K562 (cell line): ENCODE measurements around the gene RBM20. TPM values are rescaled to one million over a fixed set of nuclear protein-coding genes. Genes with fewer than 3 reads are reported as not detected.
A peak's percentile ranks its signal among the peaks of the same experiment; 100 is the strongest.

Experiments
- ATAC-seq: fragments of 200-7000 bp; cut with Tn5 transposase; 3 replicates; pipeline ENCODE4 v1.9.1; 2020; ENCODE audit warnings: moderate library complexity
- BruUV-seq: library from RNA; stranded (reverse); fragments of 400-500 nt; replicated peaks from 2 replicates; lab custom pipeline; 2021; lab: Mats Ljungman, UMichigan
- CTCF ChIA-PET: fragments of 300-600 bp; formaldehyde crosslinking; extraction: SDS; loops from one replicate; lab custom pipeline; 2021; ENCODE audit warnings: low intra/inter-chr PET ratio; lab: Yijun Ruan, JAX
- POLR2A ChIA-PET: fragments of 300-600, 350-650 bp; sonication (Branson Sonifier 250); formaldehyde crosslinking; extraction: SDS; loops from one replicate; lab custom pipeline; 2021; ENCODE audit warnings: antibody characterized with exemption, inconsistent platforms; lab: Yijun Ruan, JAX
- DNase-seq, 4 experiments: peaks; one replicate each; pipeline versions ENCODE4 v3.0.0 to v3.0.0-alpha.2; 2011 to 2018; ENCODE audit warnings: low spot score in 3 of 4, mixed read lengths in 3 of 4; ENCODE audit errors: extremely low read depth in 1 of 4
- FAIRE-seq: peaks from 2 replicates; lab custom pipeline; 2011; peaks lifted over from hg19 to GRCh38; lab: Jason Lieb, UNC
- H2AFZ ChIP-seq: 2 replicates; pipeline ENCODE4 v1.6.0; 2011; ENCODE audit warnings: low read depth, low read length, control low read depth, inconsistent platforms
- H3K27ac ChIP-seq: fragments of 200-600 bp; 3 replicates; pipeline ENCODE4 v1.8.0; 2011; ENCODE audit warnings: low read depth, mild to moderate bottlenecking, control low read depth, inconsistent platforms, low read length, moderate library complexity, mixed read lengths; ENCODE audit errors: extremely low read depth
- H3K27me3 ChIP-seq, 2 experiments: fragments of 300-600 bp in 1 of 2; 2 replicates in 1 of 2; 3 replicates in 1 of 2; pipeline versions ENCODE4 v1.6.0 to v1.8.0; 2011; ENCODE audit warnings: inconsistent platforms in 2 of 2, low read length in 2 of 2, mild to moderate bottlenecking in 1 of 2, mixed read lengths in 1 of 2, moderate library complexity in 1 of 2; ENCODE audit not compliant: control insufficient read depth in 2 of 2, insufficient read depth in 2 of 2
- H3K36me3 ChIP-seq: fragments of 300-600 bp; 3 replicates; pipeline ENCODE4 v1.8.0; 2011; ENCODE audit warnings: mild to moderate bottlenecking, low read length, inconsistent platforms; ENCODE audit not compliant: control insufficient read depth, insufficient read depth
- H3K4me1 ChIP-seq, 2 experiments: fragments of 200-600 bp in 1 of 2; replicated peaks in 1 of 2; 2 replicates in 1 of 2; 3 replicates in 1 of 2; pipeline versions ENCODE4 v1.5.1 to v1.8.0; 2011; ENCODE audit warnings: inconsistent platforms in 2 of 2, low read length in 2 of 2, mild to moderate bottlenecking in 1 of 2, mixed read lengths in 1 of 2, moderate library complexity in 1 of 2; ENCODE audit not compliant: control insufficient read depth in 2 of 2, insufficient read depth in 2 of 2
- H3K4me2 ChIP-seq: 2 replicates; pipeline ENCODE4 v1.6.1; 2011; ENCODE audit warnings: low read length, control low read depth, inconsistent platforms, mixed read lengths; ENCODE audit not compliant: insufficient read depth
- H3K4me3 ChIP-seq: fragments of 200-600 bp; sonication (generic), shearing (Covaris generic); 2 replicates; pipeline ENCODE4 v1.5.1; 2016; ENCODE audit warnings: control low read depth, inconsistent platforms
- H3K79me2 ChIP-seq: fragments of 200-600 bp; 3 replicates; pipeline ENCODE4 v1.8.0; 2011; ENCODE audit warnings: low read length, inconsistent platforms; ENCODE audit not compliant: control insufficient read depth, insufficient read depth
- H3K9ac ChIP-seq, 2 experiments: 2 replicates each; pipeline versions ENCODE4 v1.6.0 to v1.6.1; 2011; ENCODE audit warnings: low read depth in 2 of 2, low read length in 2 of 2, control low read depth in 1 of 2, inconsistent platforms in 1 of 2, mild to moderate bottlenecking in 1 of 2, mixed read lengths in 1 of 2; ENCODE audit not compliant: insufficient read depth in 1 of 2
- H3K9me1 ChIP-seq: one replicate; pipeline ENCODE4 v1.6.0; 2011; ENCODE audit warnings: inconsistent platforms, mild to moderate bottlenecking, low read length, moderate library complexity; ENCODE audit not compliant: control insufficient read depth, insufficient read depth
- H3K9me3 ChIP-seq: replicated peaks from 2 replicates; pipeline ENCODE4 v1.5.1; 2011; ENCODE audit warnings: low read depth, low read length, inconsistent platforms; ENCODE audit not compliant: control insufficient read depth, insufficient read depth
- H4K20me1 ChIP-seq: replicated peaks from 2 replicates; pipeline ENCODE4 v1.6.1; 2011; ENCODE audit warnings: low read length, inconsistent platforms, mixed read lengths; ENCODE audit not compliant: control insufficient read depth, insufficient read depth
- ADNP ChIP-seq: fragments of 200-800 bp; sonication (Bioruptor generic); IDR thresholded peaks from 2 replicates; pipeline ENCODE4 v1.6.1; 2016; ENCODE audit warnings: missing genetic modification characterization, missing compliant biosample characterization
- CXXC5 ChIP-seq: fragments of 250-450 bp; sonication (Bioruptor Pico); IDR thresholded peaks from 2 replicates; pipeline ENCODE4 v1.8.0; 2022; ENCODE audit warnings: inconsistent platforms, mild to moderate bottlenecking, moderate library complexity
- EP300 ChIP-seq: IDR thresholded peaks from 2 replicates; pipeline ENCODE4 v1.6.1; 2012; ENCODE audit warnings: low read length, improper control_type of control experiment
- HNRNPL ChIP-seq: fragments of 200-400 bp; formaldehyde crosslinking; IDR thresholded peaks from 2 replicates; pipeline ENCODE4 v1.6.1; 2017; ENCODE audit warnings: low read depth, mild to moderate bottlenecking, low read length
- JUND ChIP-seq, 2 experiments: IDR thresholded peaks; 2 replicates in 1 of 2; 3 replicates in 1 of 2; pipeline ENCODE4 v1.6.1; 2011; ENCODE audit warnings: borderline replicate concordance in 2 of 2, low read depth in 2 of 2, low read length in 2 of 2, improper control_type of control experiment in 1 of 2, missing biosample characterization in 1 of 2, missing genetic modification characterization in 1 of 2, missing genetic modification reagents in 1 of 2
- MTA3 ChIP-seq: fragments of 450-650 bp; formaldehyde crosslinking; IDR thresholded peaks from 2 replicates; pipeline ENCODE4 v1.6.1; 2017; ENCODE audit warnings: mild to moderate bottlenecking, borderline replicate concordance
- POLR2H ChIP-seq: IDR thresholded peaks from 2 replicates; pipeline ENCODE4 v1.6.1; 2016; ENCODE audit warnings: missing genetic modification characterization, low read depth, mild to moderate bottlenecking, control low read depth, missing compliant biosample characterization, moderate library complexity
- RAD51 ChIP-seq: fragments of 450-650 bp; IDR thresholded peaks from 2 replicates; pipeline ENCODE4 v1.7.1; 2016; ENCODE audit warnings: low read depth, mild to moderate bottlenecking, borderline replicate concordance
- RBBP5 ChIP-seq: fragments of 200-600 bp; sonication (generic); IDR thresholded peaks from 2 replicates; pipeline ENCODE4 v1.6.1; 2012; ENCODE audit warnings: borderline replicate concordance, mild to moderate bottlenecking, low read length, control low read depth, inconsistent platforms; ENCODE audit not compliant: insufficient read depth, poor library complexity, severe bottlenecking
- U2AF2 ChIP-seq: fragments of 200-400 bp; formaldehyde crosslinking; optimal IDR thresholded peaks from 2 replicates; pipeline ENCODE3; 2017; ENCODE audit warnings: low read depth, mild to moderate bottlenecking, low read length
- ZFP1 ChIP-seq: fragments of 450-650 bp; formaldehyde crosslinking; IDR thresholded peaks from 2 replicates; pipeline ENCODE4 v1.4.0; 2020; ENCODE audit warnings: mild to moderate bottlenecking, mixed read lengths
- ZFP36 ChIP-seq: fragments of 150-350 bp; IDR thresholded peaks from 2 replicates; pipeline ENCODE4 v1.6.1; 2018; ENCODE audit warnings: low read length, low read depth; ENCODE audit not compliant: partially characterized antibody
- ZFX ChIP-seq: sonication (generic); formaldehyde crosslinking; IDR thresholded peaks from 2 replicates; pipeline ENCODE4 v1.8.0; 2022; ENCODE audit warnings: mild to moderate bottlenecking, missing genetic modification reagents, moderate library complexity
- WGBS: fragments of 100-300 bp; shearing (Covaris generic); methylation state at CpG from one replicate; pipeline ENCODE4 v1.1.6; 2016; ENCODE audit warnings: low coverage, mixed read lengths; ENCODE audit not compliant: insufficient coverage; ENCODE audit errors: missing lambda C conversion rate; 5-methylcytosine and 5-hydroxymethylcytosine counted together
- in situ Hi-C: fragments of 300-500 bp; cut with MboI; formaldehyde crosslinking; loops from 4 replicates; pipeline ENCODE4 v1.15.0; 2018; ENCODE audit warnings: inconsistent platforms, mixed read lengths
- intact Hi-C: fragments of 100-400 bp; cut with micrococcal nuclease; formaldehyde crosslinking; loops from 2 replicates; pipeline ENCODE4 v1.14.2; 2022
- polyA plus RNA-seq, 8 experiments: library from polyadenylated mRNA; depleted of rRNA in 4 of 8; stranded (reverse) in 5 of 8; unstranded in 3 of 8; fragments of >200 nt; fragmentation: Nextera tagmentation in 2 of 8; fragmentation: Illumina TruSeq in 1 of 8; extraction: Ambion mirVana in 2 of 8; extraction: Trizol in 1 of 8; gene quantifications; 2 replicates each; pipeline versions ENCODE4 v1.2.1 to v1.2.3, GENCODE V29; 2011 to 2014; ENCODE audit warnings: inconsistent platforms in 1 of 8, missing spikeins in 1 of 8
- total RNA-seq, 7 experiments: library from RNA; depleted of rRNA in 6 of 7; stranded (reverse); fragments of >200 nt in 6 of 7; fragmentation: Illumina TruSeq in 2 of 7; extraction: Trizol in 2 of 7; gene quantifications; 2 replicates each; pipeline versions ENCODE4 v1.2.1 to v1.2.3, GENCODE V29; 2011 to 2021; ENCODE audit warnings: low replicate concordance in 1 of 7
- TF ChIP-seq, protein P1 (sequence below): sonication (generic); formaldehyde crosslinking; IDR thresholded peaks from 2 replicates; pipeline ENCODE4 v1.8.0; 2022; ENCODE audit warnings: mild to moderate bottlenecking, missing genetic modification reagents
- TF ChIP-seq, protein P2 (sequence below), 3 experiments: IDR thresholded peaks in 2 of 3; conservative IDR thresholded peaks in 1 of 3; 2 replicates each; pipeline ENCODE4 v1.5.1; 2011 to 2012; ENCODE audit warnings: low read length in 3 of 3, mild to moderate bottlenecking in 3 of 3, control low read depth in 2 of 3, improper control_type of control experiment in 1 of 3, inconsistent platforms in 1 of 3, low read depth in 1 of 3, mixed read lengths in 1 of 3, moderate library complexity in 1 of 3; ENCODE audit not compliant: insufficient read depth in 2 of 3
- TF ChIP-seq, protein P3 (sequence below): fragments of 450-650 bp; formaldehyde crosslinking; IDR thresholded peaks from 2 replicates; pipeline ENCODE4 v1.4.0; 2022; ENCODE audit warnings: mild to moderate bottlenecking, moderate library complexity

RBM20 gene
- total and polyA plus RNA-seq, 9 of the 15 experiments (the other 6 are each of a cell fraction or from before 2014, with no cell fraction given), result 0.63 to 5.7 (median 3.2) TPM

DNA sequence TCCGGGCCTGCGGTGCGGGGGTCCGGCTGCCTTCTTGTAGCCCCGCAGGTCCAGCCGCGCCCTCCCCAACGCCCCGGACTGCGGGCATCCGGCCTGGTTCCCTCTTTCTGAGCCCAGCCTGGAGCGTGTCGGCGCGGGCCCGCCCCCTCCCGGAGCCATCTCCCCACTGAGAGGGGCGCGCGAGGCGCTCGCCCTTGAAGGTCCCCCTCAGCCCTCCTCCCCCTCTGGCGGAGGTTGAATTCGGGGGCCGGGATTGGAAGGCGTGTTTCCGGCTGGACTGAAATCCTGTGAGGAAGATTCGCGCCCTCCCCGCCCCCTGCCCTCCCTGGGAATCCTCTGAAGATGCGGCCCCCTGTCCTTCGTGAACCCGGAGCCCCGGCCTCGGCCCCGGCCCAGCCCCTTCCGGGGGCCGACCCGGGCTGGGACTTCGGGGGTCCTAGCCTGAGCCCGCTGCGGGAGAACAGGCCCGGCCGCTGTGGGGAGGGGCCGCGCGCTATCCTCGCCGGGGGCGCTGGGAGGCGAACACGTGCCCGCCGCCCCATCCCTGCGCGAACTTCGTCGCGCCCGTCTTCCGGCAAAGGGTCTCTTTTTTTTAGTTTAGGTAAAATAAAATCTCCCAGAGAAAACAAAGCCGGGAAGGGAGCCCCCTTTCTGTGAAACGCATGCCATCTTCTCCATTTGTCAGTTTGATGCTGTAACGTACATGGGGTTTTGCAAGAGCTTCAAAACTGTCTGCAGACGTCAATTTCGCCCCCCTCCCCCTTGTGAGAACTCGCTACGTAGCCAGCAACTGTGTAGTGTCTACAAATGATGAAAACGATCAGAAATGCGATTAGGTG is 228.2 kb downstream of the RBM20 start:
- peak overlapping the region; percentile 84 for H3K4me2 ChIP-seq
- no peaks in the 10 kb centered on the region for H4K20me1 ChIP-seq
- ATAC-seq, result peak; percentile 79
- no TSS peak for BruUV-seq
- peaks cover 15 to 23% of the 10 kb centered on the region in 2 experiments for H3K4me1 ChIP-seq
- WGBS, result 2% methylated on average over 20 of the region's 70 CpGs
- H3K27me3 ChIP-seq, result no peaks in the 10 kb centered on the region
- H3K9me1 ChIP-seq, result no peaks in the 10 kb centered on the region
- H3K36me3 ChIP-seq, result 0 out of 3 replicates have a peak, but pooled peaks cover 5% of the 10 kb centered on the region
- H2AFZ ChIP-seq, result peak overlapping the region; percentile 57
- POLR2A ChIA-PET, result interaction anchor here (1.0 to 1.2 kb wide), 7 partner anchors 10 to 126 kb away, joined by 3 to 6 read pairs (median 4); partner anchors contain the start of gene BBIP1
- intact Hi-C loops, result loop anchor here (2.0 to 10.0 kb wide), 4 partner anchors 35 to 258 kb away; no protein-coding TSS in a partner anchor
- peaks cover 35% of the 10 kb centered on the region for H3K79me2 ChIP-seq
- H3K9me3 ChIP-seq, result no peaks in the 10 kb centered on the region
- DNase-seq, result peak; percentile 48 to 82 (median 50)
- H3K4me3 ChIP-seq, result peak overlapping the region; percentile 64
- peak overlapping the region; percentile 83 for H3K27ac ChIP-seq
- in situ Hi-C loops, result no loop called here
- peak overlapping the region; percentile 88 to 95 for H3K9ac ChIP-seq
- peak; percentile 85 for FAIRE-seq
- CTCF ChIA-PET, result interaction anchor here (0.6 kb wide), 1 partner anchor 66 kb away, joined by 3 read pairs; no protein-coding TSS in a partner anchor
- TF ChIP-seq CXXC5 (CRISPR knock-in tag) (peak; percentile 84), ZFP1 (CRISPR knock-in tag) (no peak), JUND (IDR thresholded peaks at IDR 0.05; ENCODE audit: borderline replicate concordance, low read depth, low read length) (0 out of 2 replicates have a peak, but pooled peaks have one; percentile 30), JUND (tag; IDR thresholded peaks at IDR 0.05; ENCODE audit: borderline replicate concordance, low read depth, low read length) (no peak), POLR2H (tag) (no peak; the same call in 1 of the 2 replicates), EP300 (peak; percentile 48; the same call in 1 of the 2 replicates), ADNP (tag) (no peak), MTA3 (0 out of 2 replicates have a peak, but pooled peaks have one; percentile 31), ZFX (CRISPR knock-in tag) (peak; percentile 78), U2AF2 (no peak), RAD51 (no peak), ZFP36 (no peak), RBBP5 (no peak), HNRNPL (no peak)
- TF ChIP-seq, protein P1, sequence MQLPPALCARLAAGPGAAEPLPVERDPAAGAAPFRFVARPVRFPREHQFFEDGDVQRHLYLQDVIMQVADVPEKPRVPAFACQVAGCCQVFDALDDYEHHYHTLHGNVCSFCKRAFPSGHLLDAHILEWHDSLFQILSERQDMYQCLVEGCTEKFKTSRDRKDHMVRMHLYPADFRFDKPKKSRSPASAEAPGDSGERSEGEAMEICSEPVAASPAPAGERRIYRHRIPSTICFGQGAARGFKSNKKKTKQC (CRISPR knock-in tag), result peak; percentile 37; the same call in 1 of the 2 replicates
- TF ChIP-seq, protein P2, sequence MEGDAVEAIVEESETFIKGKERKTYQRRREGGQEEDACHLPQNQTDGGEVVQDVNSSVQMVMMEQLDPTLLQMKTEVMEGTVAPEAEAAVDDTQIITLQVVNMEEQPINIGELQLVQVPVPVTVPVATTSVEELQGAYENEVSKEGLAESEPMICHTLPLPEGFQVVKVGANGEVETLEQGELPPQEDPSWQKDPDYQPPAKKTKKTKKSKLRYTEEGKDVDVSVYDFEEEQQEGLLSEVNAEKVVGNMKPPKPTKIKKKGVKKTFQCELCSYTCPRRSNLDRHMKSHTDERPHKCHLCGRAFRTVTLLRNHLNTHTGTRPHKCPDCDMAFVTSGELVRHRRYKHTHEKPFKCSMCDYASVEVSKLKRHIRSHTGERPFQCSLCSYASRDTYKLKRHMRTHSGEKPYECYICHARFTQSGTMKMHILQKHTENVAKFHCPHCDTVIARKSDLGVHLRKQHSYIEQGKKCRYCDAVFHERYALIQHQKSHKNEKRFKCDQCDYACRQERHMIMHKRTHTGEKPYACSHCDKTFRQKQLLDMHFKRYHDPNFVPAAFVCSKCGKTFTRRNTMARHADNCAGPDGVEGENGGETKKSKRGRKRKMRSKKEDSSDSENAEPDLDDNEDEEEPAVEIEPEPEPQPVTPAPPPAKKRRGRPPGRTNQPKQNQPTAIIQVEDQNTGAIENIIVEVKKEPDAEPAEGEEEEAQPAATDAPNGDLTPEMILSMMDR (IDR thresholded peaks at IDR 0.05 in 2 of 3, conservative IDR thresholded peaks at IDR 0.05 in 1 of 3; ENCODE audit: insufficient read depth in 2 of 3, low read depth in 1 of 3, low read length in 3 of 3), result peak in 2 of 3 experiments; percentile 12 to 32; a peak in 3 of 6 replicates
- TF ChIP-seq, protein P3, sequence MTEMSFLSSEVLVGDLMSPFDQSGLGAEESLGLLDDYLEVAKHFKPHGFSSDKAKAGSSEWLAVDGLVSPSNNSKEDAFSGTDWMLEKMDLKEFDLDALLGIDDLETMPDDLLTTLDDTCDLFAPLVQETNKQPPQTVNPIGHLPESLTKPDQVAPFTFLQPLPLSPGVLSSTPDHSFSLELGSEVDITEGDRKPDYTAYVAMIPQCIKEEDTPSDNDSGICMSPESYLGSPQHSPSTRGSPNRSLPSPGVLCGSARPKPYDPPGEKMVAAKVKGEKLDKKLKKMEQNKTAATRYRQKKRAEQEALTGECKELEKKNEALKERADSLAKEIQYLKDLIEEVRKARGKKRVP (CRISPR knock-in tag), result no peak
